ENCODE results near the gene ABCA7. TPM values are rescaled to one million over a fixed set of nuclear protein-coding genes. Genes with fewer than 3 reads are reported as not detected.
A peak's percentile ranks its signal among the peaks of the same experiment; 100 is the strongest.

ABCA7 gene
- total and polyA plus RNA-seq, 2 of the 13 experiments (the other 11 are each of a cell fraction or from before 2014, with no cell fraction given), result 4.4 to 32.4 TPM

DNA sequence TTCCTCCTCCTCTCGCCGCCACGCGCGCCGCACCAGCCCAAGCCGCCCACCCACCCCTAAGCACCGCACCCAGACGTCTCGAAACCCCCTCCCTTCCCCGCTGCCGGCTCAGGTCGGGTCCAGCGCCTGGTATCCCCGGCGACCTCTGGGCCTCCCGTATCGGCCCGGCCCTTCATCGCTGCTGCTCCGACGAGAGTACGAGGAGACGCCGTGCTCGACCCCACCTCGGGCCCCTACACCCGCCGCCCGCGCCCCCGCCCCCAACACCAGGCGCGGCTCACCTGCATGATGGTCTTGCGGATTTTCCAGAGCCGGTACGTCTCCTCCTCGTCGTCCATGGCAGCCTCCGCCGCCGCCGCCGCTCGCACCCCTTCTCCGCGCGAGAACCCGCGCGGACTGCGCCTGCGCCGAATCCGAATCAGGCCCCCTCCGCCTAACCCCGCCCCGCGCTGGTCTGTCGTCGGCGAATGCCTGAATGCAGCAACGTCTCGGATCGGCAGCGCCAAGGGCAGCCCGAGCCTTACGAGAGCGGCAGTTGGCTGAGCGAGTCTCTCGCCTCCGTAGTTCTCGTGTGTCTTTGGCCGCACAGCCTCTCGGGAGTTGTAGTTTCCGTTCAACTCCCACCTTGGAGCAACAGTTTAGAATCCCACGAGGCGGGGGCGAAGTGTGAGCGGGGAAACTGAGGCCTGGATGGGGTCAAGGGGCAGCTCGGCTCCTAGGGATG is 55.2 kb downstream of the ABCA7 start, which contains the start of gene POLR2E (continued):
- TF ChIP-seq, protein P1, sequence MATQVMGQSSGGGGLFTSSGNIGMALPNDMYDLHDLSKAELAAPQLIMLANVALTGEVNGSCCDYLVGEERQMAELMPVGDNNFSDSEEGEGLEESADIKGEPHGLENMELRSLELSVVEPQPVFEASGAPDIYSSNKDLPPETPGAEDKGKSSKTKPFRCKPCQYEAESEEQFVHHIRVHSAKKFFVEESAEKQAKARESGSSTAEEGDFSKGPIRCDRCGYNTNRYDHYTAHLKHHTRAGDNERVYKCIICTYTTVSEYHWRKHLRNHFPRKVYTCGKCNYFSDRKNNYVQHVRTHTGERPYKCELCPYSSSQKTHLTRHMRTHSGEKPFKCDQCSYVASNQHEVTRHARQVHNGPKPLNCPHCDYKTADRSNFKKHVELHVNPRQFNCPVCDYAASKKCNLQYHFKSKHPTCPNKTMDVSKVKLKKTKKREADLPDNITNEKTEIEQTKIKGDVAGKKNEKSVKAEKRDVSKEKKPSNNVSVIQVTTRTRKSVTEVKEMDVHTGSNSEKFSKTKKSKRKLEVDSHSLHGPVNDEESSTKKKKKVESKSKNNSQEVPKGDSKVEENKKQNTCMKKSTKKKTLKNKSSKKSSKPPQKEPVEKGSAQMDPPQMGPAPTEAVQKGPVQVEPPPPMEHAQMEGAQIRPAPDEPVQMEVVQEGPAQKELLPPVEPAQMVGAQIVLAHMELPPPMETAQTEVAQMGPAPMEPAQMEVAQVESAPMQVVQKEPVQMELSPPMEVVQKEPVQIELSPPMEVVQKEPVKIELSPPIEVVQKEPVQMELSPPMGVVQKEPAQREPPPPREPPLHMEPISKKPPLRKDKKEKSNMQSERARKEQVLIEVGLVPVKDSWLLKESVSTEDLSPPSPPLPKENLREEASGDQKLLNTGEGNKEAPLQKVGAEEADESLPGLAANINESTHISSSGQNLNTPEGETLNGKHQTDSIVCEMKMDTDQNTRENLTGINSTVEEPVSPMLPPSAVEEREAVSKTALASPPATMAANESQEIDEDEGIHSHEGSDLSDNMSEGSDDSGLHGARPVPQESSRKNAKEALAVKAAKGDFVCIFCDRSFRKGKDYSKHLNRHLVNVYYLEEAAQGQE (IDR thresholded peaks at IDR 0.05; ENCODE audit: borderline replicate concordance in 1 of 2, low read depth in 1 of 2, low read length in 2 of 2), result no peak; a peak in 1 of 4 replicates
- TF ChIP-seq ZNF468 (CRISPR knock-in tag; IDR thresholded peaks at IDR 0.05), result 0 out of 2 replicates have a peak, but pooled peaks have one; percentile 9
- TF ChIP-seq GATA4 (IDR thresholded peaks at IDR 0.05; ENCODE audit: borderline replicate concordance, low read depth), result no peak
- TF ChIP-seq, protein P2, sequence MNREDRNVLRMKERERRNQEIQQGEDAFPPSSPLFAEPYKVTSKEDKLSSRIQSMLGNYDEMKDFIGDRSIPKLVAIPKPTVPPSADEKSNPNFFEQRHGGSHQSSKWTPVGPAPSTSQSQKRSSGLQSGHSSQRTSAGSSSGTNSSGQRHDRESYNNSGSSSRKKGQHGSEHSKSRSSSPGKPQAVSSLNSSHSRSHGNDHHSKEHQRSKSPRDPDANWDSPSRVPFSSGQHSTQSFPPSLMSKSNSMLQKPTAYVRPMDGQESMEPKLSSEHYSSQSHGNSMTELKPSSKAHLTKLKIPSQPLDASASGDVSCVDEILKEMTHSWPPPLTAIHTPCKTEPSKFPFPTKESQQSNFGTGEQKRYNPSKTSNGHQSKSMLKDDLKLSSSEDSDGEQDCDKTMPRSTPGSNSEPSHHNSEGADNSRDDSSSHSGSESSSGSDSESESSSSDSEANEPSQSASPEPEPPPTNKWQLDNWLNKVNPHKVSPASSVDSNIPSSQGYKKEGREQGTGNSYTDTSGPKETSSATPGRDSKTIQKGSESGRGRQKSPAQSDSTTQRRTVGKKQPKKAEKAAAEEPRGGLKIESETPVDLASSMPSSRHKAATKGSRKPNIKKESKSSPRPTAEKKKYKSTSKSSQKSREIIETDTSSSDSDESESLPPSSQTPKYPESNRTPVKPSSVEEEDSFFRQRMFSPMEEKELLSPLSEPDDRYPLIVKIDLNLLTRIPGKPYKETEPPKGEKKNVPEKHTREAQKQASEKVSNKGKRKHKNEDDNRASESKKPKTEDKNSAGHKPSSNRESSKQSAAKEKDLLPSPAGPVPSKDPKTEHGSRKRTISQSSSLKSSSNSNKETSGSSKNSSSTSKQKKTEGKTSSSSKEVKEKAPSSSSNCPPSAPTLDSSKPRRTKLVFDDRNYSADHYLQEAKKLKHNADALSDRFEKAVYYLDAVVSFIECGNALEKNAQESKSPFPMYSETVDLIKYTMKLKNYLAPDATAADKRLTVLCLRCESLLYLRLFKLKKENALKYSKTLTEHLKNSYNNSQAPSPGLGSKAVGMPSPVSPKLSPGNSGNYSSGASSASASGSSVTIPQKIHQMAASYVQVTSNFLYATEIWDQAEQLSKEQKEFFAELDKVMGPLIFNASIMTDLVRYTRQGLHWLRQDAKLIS (CRISPR knock-in tag; IDR thresholded peaks at IDR 0.05), result no peak
- TF ChIP-seq AGO1 (IDR thresholded peaks at IDR 0.05; ENCODE audit: low read depth, low read length, poor library complexity, severe bottlenecking), result no peak
- TF ChIP-seq, protein P3, sequence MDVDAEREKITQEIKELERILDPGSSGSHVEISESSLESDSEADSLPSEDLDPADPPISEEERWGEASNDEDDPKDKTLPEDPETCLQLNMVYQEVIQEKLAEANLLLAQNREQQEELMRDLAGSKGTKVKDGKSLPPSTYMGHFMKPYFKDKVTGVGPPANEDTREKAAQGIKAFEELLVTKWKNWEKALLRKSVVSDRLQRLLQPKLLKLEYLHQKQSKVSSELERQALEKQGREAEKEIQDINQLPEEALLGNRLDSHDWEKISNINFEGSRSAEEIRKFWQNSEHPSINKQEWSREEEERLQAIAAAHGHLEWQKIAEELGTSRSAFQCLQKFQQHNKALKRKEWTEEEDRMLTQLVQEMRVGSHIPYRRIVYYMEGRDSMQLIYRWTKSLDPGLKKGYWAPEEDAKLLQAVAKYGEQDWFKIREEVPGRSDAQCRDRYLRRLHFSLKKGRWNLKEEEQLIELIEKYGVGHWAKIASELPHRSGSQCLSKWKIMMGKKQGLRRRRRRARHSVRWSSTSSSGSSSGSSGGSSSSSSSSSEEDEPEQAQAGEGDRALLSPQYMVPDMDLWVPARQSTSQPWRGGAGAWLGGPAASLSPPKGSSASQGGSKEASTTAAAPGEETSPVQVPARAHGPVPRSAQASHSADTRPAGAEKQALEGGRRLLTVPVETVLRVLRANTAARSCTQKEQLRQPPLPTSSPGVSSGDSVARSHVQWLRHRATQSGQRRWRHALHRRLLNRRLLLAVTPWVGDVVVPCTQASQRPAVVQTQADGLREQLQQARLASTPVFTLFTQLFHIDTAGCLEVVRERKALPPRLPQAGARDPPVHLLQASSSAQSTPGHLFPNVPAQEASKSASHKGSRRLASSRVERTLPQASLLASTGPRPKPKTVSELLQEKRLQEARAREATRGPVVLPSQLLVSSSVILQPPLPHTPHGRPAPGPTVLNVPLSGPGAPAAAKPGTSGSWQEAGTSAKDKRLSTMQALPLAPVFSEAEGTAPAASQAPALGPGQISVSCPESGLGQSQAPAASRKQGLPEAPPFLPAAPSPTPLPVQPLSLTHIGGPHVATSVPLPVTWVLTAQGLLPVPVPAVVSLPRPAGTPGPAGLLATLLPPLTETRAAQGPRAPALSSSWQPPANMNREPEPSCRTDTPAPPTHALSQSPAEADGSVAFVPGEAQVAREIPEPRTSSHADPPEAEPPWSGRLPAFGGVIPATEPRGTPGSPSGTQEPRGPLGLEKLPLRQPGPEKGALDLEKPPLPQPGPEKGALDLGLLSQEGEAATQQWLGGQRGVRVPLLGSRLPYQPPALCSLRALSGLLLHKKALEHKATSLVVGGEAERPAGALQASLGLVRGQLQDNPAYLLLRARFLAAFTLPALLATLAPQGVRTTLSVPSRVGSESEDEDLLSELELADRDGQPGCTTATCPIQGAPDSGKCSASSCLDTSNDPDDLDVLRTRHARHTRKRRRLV (CRISPR knock-in tag; IDR thresholded peaks at IDR 0.05), result no peak
- TF ChIP-seq ZNF615 (CRISPR knock-in tag; IDR thresholded peaks at IDR 0.05; ENCODE audit: borderline replicate concordance), result no peak
- TF ChIP-seq KMT2B (CRISPR knock-in tag; IDR thresholded peaks at IDR 0.05), result peak; percentile 35; the same call in 1 of the 2 replicates
- TF ChIP-seq ZNF281 (CRISPR knock-in tag; IDR thresholded peaks at IDR 0.05; ENCODE audit: borderline replicate concordance), result no peak
- TF ChIP-seq ZNF232 (CRISPR knock-in tag; IDR thresholded peaks at IDR 0.05; ENCODE audit: borderline replicate concordance), result no peak
- TF ChIP-seq MYNN (CRISPR knock-in tag; IDR thresholded peaks at IDR 0.05; ENCODE audit: low read depth), result no peak
- no peak for TF ChIP-seq NCOA5 (CRISPR knock-in tag; IDR thresholded peaks at IDR 0.05)

Data from HepG2 (cell line).